B cell (primary cell): Measurements from ENCODE around the gene GATA6.

Experiments
- CTCF ChIP-seq: fragments of 200-600 bp; IDR thresholded peaks from one replicate; pipeline ENCODE4 v1.8.0; 2022; ENCODE audit warnings: antibody characterized with exemption, mild to moderate bottlenecking
- EZH2 ChIP-seq: IDR thresholded peaks from 2 replicates; pipeline ENCODE4 v1.6.1; 2012; ENCODE audit warnings: borderline replicate concordance, low read depth, mild to moderate bottlenecking, moderate library complexity, low read length; ENCODE audit not compliant: insufficient read depth, poor library complexity, severe bottlenecking

DNA sequence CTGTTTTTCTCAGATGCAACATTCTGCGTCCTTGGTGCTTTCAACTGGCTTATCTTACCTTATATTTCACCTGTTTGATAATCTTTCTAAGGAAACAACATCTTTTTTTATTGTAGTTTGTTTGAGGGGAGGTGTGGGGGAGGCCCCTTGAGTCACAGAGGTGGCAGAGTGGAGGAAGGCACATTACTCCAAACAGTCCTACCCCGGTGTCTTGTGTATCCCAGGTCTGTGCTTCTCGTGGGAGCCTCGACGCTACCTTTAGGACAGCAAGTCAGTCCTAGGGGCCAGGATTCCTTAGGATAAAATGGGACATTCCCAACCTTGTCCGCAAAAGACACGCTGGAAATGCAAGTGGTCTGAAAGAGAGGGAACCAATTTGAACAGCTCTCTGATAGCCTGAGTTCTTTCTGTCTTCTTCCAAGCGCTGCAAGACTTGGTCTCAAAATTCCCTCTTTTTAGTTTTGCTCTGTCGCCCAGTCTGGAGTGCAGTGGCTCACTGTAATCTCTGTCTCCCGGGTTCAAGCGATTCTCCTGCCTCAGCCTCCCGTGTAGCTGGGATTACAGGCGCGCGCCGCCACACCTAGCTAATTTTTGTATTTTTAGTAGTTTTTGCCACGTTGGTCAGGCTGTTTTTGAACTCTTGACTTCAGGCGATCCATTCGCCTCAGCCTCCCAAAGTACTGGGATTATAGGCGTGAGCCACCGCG, 4.0 kb downstream of the GATA6 start:
- TF ChIP-seq CTCF (no peak), EZH2 (no peak)
